OCI-LY3 (cell line): ENCODE data around the gene SULT1C4.
A peak's percentile ranks its signal among the peaks of the same experiment; 100 is the strongest.

Experiments
- H2AFZ ChIP-seq: fragments of 200-600, 300-600 bp; shearing (Covaris generic); 2 replicates; pipeline ENCODE4 v1.6.0; 2014; ENCODE audit warnings: antibody characterized with exemption, low read depth, low read length
- H3K27ac ChIP-seq: fragments of 200-600, 300-600 bp; sonication (generic); 2 replicates; pipeline ENCODE4 v1.5.1; 2014; ENCODE audit warnings: mild to moderate bottlenecking, low read length, moderate library complexity, mixed read lengths
- H3K27me3 ChIP-seq: fragments of 200-600, 300-600 bp; sonication (generic); 2 replicates; pipeline ENCODE4 v1.6.1; 2014; ENCODE audit warnings: low read depth, low read length, mixed read lengths
- H3K36me3 ChIP-seq: fragments of 200-600, 300-600 bp; sonication (generic); replicated peaks from 2 replicates; pipeline ENCODE3; 2014; ENCODE audit warnings: low read depth, low read length, mixed read lengths
- H3K4me1 ChIP-seq: fragments of 300-600, 200-600 bp; sonication (generic); 2 replicates; pipeline ENCODE4 v1.6.1; 2014; ENCODE audit warnings: low read length, mixed read lengths
- H3K4me2 ChIP-seq: fragments of 200-600, 300-600 bp; sonication (generic); 2 replicates; pipeline ENCODE4 v1.6.1; 2014; ENCODE audit warnings: low read length, mixed read lengths
- H3K4me3 ChIP-seq: fragments of 300-600, 200-600 bp; sonication (generic); 2 replicates; pipeline ENCODE4 v1.5.1; 2014; ENCODE audit warnings: antibody characterized with exemption, mild to moderate bottlenecking, low read length, moderate library complexity
- H3K79me2 ChIP-seq: fragments of 300-600, 200-600 bp; shearing (Covaris generic); 2 replicates; pipeline ENCODE4 v1.6.1; 2014; ENCODE audit warnings: mild to moderate bottlenecking, low read length, mixed read lengths
- H3K9ac ChIP-seq: fragments of 300-600, 200-600 bp; shearing (Covaris generic); 2 replicates; pipeline ENCODE4 v1.6.0; 2014; ENCODE audit warnings: mild to moderate bottlenecking, low read length, moderate library complexity
- H3K9me3 ChIP-seq: fragments of 200-600, 300-600 bp; shearing (Covaris generic); 2 replicates; pipeline ENCODE4 v1.6.1; 2014; ENCODE audit warnings: low read length, mixed read lengths; ENCODE audit not compliant: insufficient read depth
- H4K20me1 ChIP-seq: fragments of 200-600, 300-600 bp; sonication (generic); 2 replicates; pipeline ENCODE4 v1.6.1; 2016; ENCODE audit warnings: low read length, mixed read lengths; ENCODE audit not compliant: insufficient read depth
- EZH2phosphoT487 ChIP-seq: fragments of 200-600 bp; shearing (Covaris generic); IDR thresholded peaks from 2 replicates; pipeline ENCODE4 v1.6.1; 2018; ENCODE audit warnings: antibody characterized with exemption, mixed run types, low read depth
- TF ChIP-seq, protein P1 (sequence below): fragments of 200-600, 300-600 bp; sonication (generic); IDR thresholded peaks from 2 replicates; pipeline ENCODE4 v1.5.1; 2014; ENCODE audit warnings: antibody characterized with exemption, low read length, low read depth

SULT1C4 gene

DNA sequence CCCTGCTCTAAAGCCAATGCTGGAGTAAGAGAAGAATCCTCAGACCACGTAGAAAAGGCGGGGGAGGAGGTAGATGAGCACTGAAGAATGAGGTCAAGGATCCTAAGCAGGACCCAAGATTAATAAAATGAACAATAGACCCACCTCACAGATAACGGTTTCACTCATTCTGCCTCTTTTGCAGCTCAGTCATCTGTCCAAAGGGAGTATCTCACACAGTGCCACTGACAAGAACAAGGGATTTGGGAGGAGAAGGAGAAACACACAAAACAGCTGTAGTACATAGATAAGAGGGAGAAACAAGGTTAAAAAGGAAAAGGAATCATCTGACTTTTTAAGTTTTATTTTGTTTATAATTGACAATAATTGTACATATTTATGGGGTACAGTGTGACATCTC lies 30.9 kb upstream of the SULT1C4 start:
- Histone ChIP-seq H3K4me2 (no peak overlapping the region), H3K27ac (no peak overlapping the region), H3K4me1 (peaks cover 7% of the 10 kb centered on the region; the same call in 1 of the 2 replicates), H3K9me3 (no peaks in the 10 kb centered on the region), H3K27me3 (peaks cover 33% of the 10 kb centered on the region), H3K79me2 (no peaks in the 10 kb centered on the region), H3K4me3 (no peak overlapping the region), H3K36me3 (no peaks in the 10 kb centered on the region), H4K20me1 (no peaks in the 10 kb centered on the region), H3K9ac (no peak overlapping the region), H2AFZ (no peak overlapping the region)
- TF ChIP-seq, protein P1, sequence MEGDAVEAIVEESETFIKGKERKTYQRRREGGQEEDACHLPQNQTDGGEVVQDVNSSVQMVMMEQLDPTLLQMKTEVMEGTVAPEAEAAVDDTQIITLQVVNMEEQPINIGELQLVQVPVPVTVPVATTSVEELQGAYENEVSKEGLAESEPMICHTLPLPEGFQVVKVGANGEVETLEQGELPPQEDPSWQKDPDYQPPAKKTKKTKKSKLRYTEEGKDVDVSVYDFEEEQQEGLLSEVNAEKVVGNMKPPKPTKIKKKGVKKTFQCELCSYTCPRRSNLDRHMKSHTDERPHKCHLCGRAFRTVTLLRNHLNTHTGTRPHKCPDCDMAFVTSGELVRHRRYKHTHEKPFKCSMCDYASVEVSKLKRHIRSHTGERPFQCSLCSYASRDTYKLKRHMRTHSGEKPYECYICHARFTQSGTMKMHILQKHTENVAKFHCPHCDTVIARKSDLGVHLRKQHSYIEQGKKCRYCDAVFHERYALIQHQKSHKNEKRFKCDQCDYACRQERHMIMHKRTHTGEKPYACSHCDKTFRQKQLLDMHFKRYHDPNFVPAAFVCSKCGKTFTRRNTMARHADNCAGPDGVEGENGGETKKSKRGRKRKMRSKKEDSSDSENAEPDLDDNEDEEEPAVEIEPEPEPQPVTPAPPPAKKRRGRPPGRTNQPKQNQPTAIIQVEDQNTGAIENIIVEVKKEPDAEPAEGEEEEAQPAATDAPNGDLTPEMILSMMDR: no peak
- no peak for TF ChIP-seq EZH2phosphoT487

DNA sequence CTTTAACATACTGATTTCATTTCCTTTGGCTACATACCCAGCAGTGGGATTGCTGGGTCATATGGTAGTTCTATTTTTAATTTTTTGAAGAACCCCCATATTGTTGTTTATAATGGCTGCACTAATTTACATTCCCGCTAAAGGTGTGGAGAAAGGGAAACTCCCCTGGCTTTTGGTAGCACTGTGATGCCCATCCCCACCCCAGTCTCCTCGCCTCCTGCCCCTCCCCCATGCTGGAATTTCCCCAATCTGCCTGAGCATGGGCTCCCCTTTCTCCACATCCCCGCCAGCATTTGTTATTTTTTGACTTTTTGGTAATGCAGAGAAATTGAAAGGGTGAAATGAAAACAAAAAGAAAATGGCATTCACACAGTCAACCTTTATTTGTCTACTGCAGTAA lies 30.0 kb upstream of the SULT1C4 start:
- no peak for TF ChIP-seq EZH2phosphoT487
- TF ChIP-seq, protein P1: no peak
- Histone ChIP-seq H3K4me2 (peak overlapping the region; percentile 36; the same call in 1 of the 2 replicates), H3K79me2 (no peaks in the 10 kb centered on the region), H3K4me3 (peak overlapping the region; percentile 25; the same call in 1 of the 2 replicates), H3K4me1 (peaks cover 7% of the 10 kb centered on the region; the same call in 1 of the 2 replicates), H3K9ac (no peak overlapping the region), H3K36me3 (no peaks in the 10 kb centered on the region), H3K9me3 (no peaks in the 10 kb centered on the region), H3K27me3 (peaks cover 33% of the 10 kb centered on the region), H4K20me1 (no peaks in the 10 kb centered on the region), H2AFZ (no peak overlapping the region), H3K27ac (no peak overlapping the region)

DNA sequence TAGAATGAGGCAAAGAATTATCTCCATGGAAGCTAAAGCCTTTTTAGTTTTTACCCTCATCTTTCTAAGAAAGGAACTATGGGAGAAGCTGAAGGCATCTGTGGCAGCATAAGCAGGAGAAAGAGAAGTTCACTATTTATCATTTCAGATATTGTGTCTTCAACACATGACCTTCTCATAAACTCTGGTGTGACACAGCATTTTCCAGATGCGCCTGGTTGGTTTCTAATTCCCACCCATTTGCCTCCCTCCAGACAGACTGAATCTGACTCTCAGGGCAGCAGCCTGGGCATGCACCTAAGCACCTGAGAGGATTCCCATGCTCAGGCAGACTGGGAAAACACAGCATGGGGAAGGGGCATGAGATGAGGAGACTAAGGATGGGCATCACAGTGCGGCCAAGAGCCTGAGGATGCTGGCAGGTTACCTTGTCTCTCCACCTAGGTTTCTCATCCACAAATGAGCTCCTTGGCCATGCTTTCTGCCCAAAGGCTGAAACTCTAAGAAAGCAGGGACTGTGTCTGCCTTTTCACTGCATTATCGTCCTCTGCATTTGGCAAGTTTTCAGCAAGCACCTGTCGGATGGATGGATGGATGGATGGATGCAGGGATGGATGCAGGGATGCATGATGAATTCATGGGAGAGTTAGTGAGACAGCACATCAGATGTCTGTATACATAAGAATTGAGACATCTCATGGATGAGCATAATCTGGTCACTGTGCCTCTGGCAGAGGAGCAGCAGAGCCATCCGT lies 28.8 kb upstream of the SULT1C4 start:
- H2AFZ ChIP-seq: no peak overlapping the region
- no peak overlapping the region for H3K9ac ChIP-seq
- no peaks in the 10 kb centered on the region for H3K79me2 ChIP-seq
- H3K27ac ChIP-seq: no peak overlapping the region
- no peaks in the 10 kb centered on the region for H3K9me3 ChIP-seq
- TF ChIP-seq, protein P1: no peak
- no peak for TF ChIP-seq EZH2phosphoT487
- no peak overlapping the region for H3K4me3 ChIP-seq
- peaks cover 7% of the 10 kb centered on the region; the same call in 1 of the 2 replicates for H3K4me1 ChIP-seq
- H3K36me3 ChIP-seq: no peaks in the 10 kb centered on the region
- H3K27me3 ChIP-seq: peaks cover 33% of the 10 kb centered on the region
- no peak overlapping the region for H3K4me2 ChIP-seq
- H4K20me1 ChIP-seq: no peaks in the 10 kb centered on the region

DNA sequence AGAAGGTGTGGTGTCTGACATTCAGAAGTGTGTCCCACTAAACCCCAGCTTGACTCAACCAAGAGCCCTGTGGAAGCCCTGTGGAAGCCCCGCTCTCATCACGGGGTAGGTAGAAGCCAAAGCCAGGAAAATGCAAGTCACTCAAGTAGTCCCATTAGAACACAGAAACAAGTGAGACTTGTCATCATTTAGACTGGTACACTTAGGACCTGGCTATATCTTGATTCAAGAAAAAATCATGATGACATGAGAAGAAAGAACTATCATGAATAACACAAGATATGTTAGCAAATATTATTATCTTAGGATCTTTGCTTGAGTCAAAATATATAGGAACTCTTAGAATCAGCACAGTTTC lies 28.2 kb upstream of the SULT1C4 start:
- H3K9ac ChIP-seq: no peak overlapping the region
- no peak for TF ChIP-seq EZH2phosphoT487
- TF ChIP-seq, protein P1: no peak
- no peaks in the 10 kb centered on the region for H3K79me2 ChIP-seq
- no peak overlapping the region for H3K27ac ChIP-seq
- H3K4me2 ChIP-seq: no peak overlapping the region
- H2AFZ ChIP-seq: peak overlapping the region; percentile 33; the same call in 1 of the 2 replicates
- H3K4me3 ChIP-seq: no peak overlapping the region
- H3K4me1 ChIP-seq: peaks cover 7% of the 10 kb centered on the region; the same call in 1 of the 2 replicates
- H3K9me3 ChIP-seq: no peaks in the 10 kb centered on the region
- H3K27me3 ChIP-seq: peaks cover 33% of the 10 kb centered on the region
- no peaks in the 10 kb centered on the region for H3K36me3 ChIP-seq
- no peaks in the 10 kb centered on the region for H4K20me1 ChIP-seq
